Kidney tubule cell (primary cell): ENCODE measurements around the gene CHCHD10.

Experiments
- DNase-seq: peaks from one replicate; pipeline ENCODE4 v3.0.0-alpha.2; 2018; ENCODE audit warnings: low spot score

CHCHD10 gene

GRCh38 chr22:23787600-23787896 is 19.8 kb upstream of the CHCHD10 start:
- DNase-seq: no peak

GRCh38 chr22:23786752-23787599 is 19.2 kb upstream of the CHCHD10 start, which contains the start of gene SMARCB1:
Gene SMARCB1, plus strand, starts transcription at chr22:23786966. Its CDS starts 204 bp downstream, at chr22:23787170.
- DNase-seq: peak; percentile 89

GRCh38 chr22:23786261-23786710 is 18.5 kb upstream of the CHCHD10 start:
- no peak for DNase-seq

GRCh38 chr22:23784215-23784732 is 16.5 kb upstream of the CHCHD10 start:
- peak; percentile 49 for DNase-seq

- no peak for DNase-seq
Measured at GRCh38 chr22:23783265-23784150, 15.7 kb upstream of the CHCHD10 start.

- DNase-seq: no peak
Measured at GRCh38 chr22:23782703-23783102, 14.9 kb upstream of the CHCHD10 start.

GRCh38 chr22:23782252-23782651 is 14.5 kb upstream of the CHCHD10 start:
- DNase-seq: no peak

GRCh38 chr22:23781511-23782183 is 13.9 kb upstream of the CHCHD10 start:
- peak; percentile 28 for DNase-seq

GRCh38 chr22:23781065-23781464 is 13.3 kb upstream of the CHCHD10 start:
- DNase-seq: no peak

- no peak for DNase-seq
Measured at GRCh38 chr22:23780146-23780748, 12.5 kb upstream of the CHCHD10 start.

GRCh38 chr22:23779731-23780130 is 12.0 kb upstream of the CHCHD10 start:
- no peak for DNase-seq

GRCh38 chr22:23779083-23779482 is 11.3 kb upstream of the CHCHD10 start:
- no peak for DNase-seq

GRCh38 chr22:23778577-23778900 is 10.8 kb upstream of the CHCHD10 start:
- no peak for DNase-seq

GRCh38 chr22:23777776-23778576 is 10.2 kb upstream of the CHCHD10 start:
- DNase-seq: no peak

GRCh38 chr22:23775779-23776375 is 8.1 kb upstream of the CHCHD10 start:
- no peak for DNase-seq

GRCh38 chr22:23774922-23775436 is 7.2 kb upstream of the CHCHD10 start:
- peak; percentile 49 for DNase-seq

GRCh38 chr22:23774114-23774921 is 6.5 kb upstream of the CHCHD10 start:
- no peak for DNase-seq

GRCh38 chr22:23773483-23774113 is 5.8 kb upstream of the CHCHD10 start:
- no peak for DNase-seq
